ENCODE results near the gene GPR37. TPM values are rescaled to one million over a fixed set of nuclear protein-coding genes. Genes with fewer than 3 reads are reported as not detected.

GPR37 gene
- polyA plus RNA-seq, 2 of the 4 experiments (the other 2 are of a cell fraction) = 0.35 to 0.61 TPM

DNA sequence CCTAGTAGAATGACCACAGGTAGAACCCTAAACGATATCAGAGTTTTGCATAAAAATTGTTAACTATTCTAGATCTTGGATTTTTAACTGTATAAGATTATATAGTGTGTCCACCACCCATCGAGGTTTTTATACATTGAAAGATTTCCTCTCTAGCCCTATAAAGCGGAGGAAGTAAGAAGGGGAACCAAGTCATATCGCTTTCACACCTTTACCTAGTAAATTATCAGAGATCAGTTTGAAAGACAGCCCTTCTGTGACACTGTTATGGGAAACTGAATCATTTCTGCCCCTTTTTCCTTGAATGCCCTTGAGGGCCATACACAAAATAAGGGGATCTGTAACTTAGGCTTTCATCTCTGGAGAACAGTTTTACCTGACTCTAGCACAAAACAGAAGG is 8.3 kb upstream of the GPR37 start:
- DNase-seq (ENCODE audit: low read depth in 1 of 2, low spot score in 1 of 2) = no peak
- CTCF ChIA-PET = interaction anchor here (0.5 kb wide), 1 partner anchor 120 kb away, joined by 3 read pairs; no protein-coding TSS in a partner anchor
- no peak overlapping the region for H3K27ac ChIP-seq
- no peak for FAIRE-seq
- ATAC-seq = no peak
- POLR2A ChIA-PET = no interaction called here
- 38% methylated on average over 4 of the region's 4 CpGs for WGBS (ENCODE audit: missing lambda C conversion rate)
- H3K4me3 ChIP-seq = no peak overlapping the region
- H3K4me2 ChIP-seq = no peak overlapping the region
- H3K9me3 ChIP-seq = no peaks in the 10 kb centered on the region
- no peaks in the 10 kb centered on the region for H3K4me1 ChIP-seq
- no peak for TF ChIP-seq RAD21 (conservative IDR thresholded peaks at IDR 0.05 in 1 of 2, IDR thresholded peaks at IDR 0.05 in 1 of 2)
- TF ChIP-seq NPAS2 (CRISPR knock-in tag; IDR thresholded peaks at IDR 0.05; ENCODE audit: borderline replicate concordance) = no peak
- TF ChIP-seq GATA3 (IDR thresholded peaks at IDR 0.05; ENCODE audit: borderline replicate concordance) = no peak
- TF ChIP-seq, protein P1, sequence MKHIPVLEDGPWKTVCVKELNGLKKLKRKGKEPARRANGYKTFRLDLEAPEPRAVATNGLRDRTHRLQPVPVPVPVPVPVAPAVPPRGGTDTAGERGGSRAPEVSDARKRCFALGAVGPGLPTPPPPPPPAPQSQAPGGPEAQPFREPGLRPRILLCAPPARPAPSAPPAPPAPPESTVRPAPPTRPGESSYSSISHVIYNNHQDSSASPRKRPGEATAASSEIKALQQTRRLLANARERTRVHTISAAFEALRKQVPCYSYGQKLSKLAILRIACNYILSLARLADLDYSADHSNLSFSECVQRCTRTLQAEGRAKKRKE (CRISPR knock-in tag; IDR thresholded peaks at IDR 0.05; ENCODE audit: low read depth) = no peak
- no peak for TF ChIP-seq HDAC2 (IDR thresholded peaks at IDR 0.05)
- no peak for TF ChIP-seq TP53 (CRISPR knock-in tag; IDR thresholded peaks at IDR 0.05)
- TF ChIP-seq, protein P2, sequence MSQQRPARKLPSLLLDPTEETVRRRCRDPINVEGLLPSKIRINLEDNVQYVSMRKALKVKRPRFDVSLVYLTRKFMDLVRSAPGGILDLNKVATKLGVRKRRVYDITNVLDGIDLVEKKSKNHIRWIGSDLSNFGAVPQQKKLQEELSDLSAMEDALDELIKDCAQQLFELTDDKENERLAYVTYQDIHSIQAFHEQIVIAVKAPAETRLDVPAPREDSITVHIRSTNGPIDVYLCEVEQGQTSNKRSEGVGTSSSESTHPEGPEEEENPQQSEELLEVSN (IDR thresholded peaks at IDR 0.05; ENCODE audit: borderline replicate concordance, low read depth) = no peak
- TF ChIP-seq BHLHE40 (IDR thresholded peaks at IDR 0.05; ENCODE audit: low read depth, low read length) = no peak
- TF ChIP-seq HES2 (IDR thresholded peaks at IDR 0.05) = no peak
- no peak for TF ChIP-seq RARB (CRISPR knock-in tag; IDR thresholded peaks at IDR 0.05)
- no peak for TF ChIP-seq MAZ (IDR thresholded peaks at IDR 0.05; ENCODE audit: borderline replicate concordance, low read depth, low read length)
- TF ChIP-seq JUNB (IDR thresholded peaks at IDR 0.05) = no peak
- no peak for TF ChIP-seq MYC (IDR thresholded peaks at IDR 0.05; ENCODE audit: borderline replicate concordance, low read length)

DNA sequence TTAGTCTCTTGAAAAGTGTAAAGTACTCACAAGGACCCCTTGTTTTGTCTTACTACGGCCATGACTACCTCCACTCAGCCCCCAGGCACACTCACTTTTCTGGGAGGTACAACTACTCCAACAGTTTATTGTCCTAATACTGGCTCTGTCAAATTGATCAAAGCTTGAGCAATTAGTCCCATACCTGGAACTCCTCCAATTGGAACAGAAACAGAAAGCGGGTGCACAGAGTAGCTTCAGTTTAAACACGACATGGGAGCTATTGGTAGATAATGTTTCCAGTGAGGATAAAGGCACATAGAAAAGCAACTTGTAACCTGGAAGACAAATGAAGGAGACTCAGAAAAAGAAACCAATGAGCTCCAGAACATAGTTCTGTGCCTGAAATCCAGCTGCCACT is 7.7 kb upstream of the GPR37 start:
- Histone ChIP-seq H3K4me2 (no peak overlapping the region), H3K9me3 (no peaks in the 10 kb centered on the region), H3K4me3 (no peak overlapping the region), H3K27ac (no peak overlapping the region), H3K4me1 (no peaks in the 10 kb centered on the region)
- 71% methylated on average over 3 of the region's 3 CpGs for WGBS (ENCODE audit: missing lambda C conversion rate)
- TF ChIP-seq ZC3H11A (IDR thresholded peaks at IDR 0.05) (no peak), HDAC2 (IDR thresholded peaks at IDR 0.05) (no peak), REST (IDR thresholded peaks at IDR 0.05) (no peak), NR3C1 (IDR thresholded peaks at IDR 0.05) (no peak), HOXB5 (CRISPR knock-in tag; IDR thresholded peaks at IDR 0.05) (no peak), HOXB13 (CRISPR knock-in tag; IDR thresholded peaks at IDR 0.05; ENCODE audit: low read depth) (no peak), POLR2AphosphoS2 (conservative IDR thresholded peaks at IDR 0.05; ENCODE audit: low read length) (no peak), FOSB (CRISPR knock-in tag; IDR thresholded peaks at IDR 0.05) (no peak), ZNF302 (CRISPR knock-in tag; IDR thresholded peaks at IDR 0.05) (no peak), MAZ (IDR thresholded peaks at IDR 0.05; ENCODE audit: borderline replicate concordance, low read depth, low read length) (no peak), CEBPB (IDR thresholded peaks at IDR 0.05) (no peak), HES2 (IDR thresholded peaks at IDR 0.05) (no peak), HOXA7 (CRISPR knock-in tag; IDR thresholded peaks at IDR 0.05) (no peak), EP300 (IDR thresholded peaks at IDR 0.05) (no peak), MAFK (IDR thresholded peaks at IDR 0.05; ENCODE audit: partially characterized antibody) (no peak), KDM5A (IDR thresholded peaks at IDR 0.05) (no peak), SMC3 (IDR thresholded peaks at IDR 0.05) (no peak)
- TF ChIP-seq, protein P3, sequence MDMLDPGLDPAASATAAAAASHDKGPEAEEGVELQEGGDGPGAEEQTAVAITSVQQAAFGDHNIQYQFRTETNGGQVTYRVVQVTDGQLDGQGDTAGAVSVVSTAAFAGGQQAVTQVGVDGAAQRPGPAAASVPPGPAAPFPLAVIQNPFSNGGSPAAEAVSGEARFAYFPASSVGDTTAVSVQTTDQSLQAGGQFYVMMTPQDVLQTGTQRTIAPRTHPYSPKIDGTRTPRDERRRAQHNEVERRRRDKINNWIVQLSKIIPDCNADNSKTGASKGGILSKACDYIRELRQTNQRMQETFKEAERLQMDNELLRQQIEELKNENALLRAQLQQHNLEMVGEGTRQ (IDR thresholded peaks at IDR 0.05) = no peak
- TF ChIP-seq, protein P1 (CRISPR knock-in tag; IDR thresholded peaks at IDR 0.05; ENCODE audit: low read depth) = no peak
- TF ChIP-seq, protein P4, sequence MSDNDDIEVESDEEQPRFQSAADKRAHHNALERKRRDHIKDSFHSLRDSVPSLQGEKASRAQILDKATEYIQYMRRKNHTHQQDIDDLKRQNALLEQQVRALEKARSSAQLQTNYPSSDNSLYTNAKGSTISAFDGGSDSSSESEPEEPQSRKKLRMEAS (IDR thresholded peaks at IDR 0.05) = no peak
- ChIA-PET POLR2A (no interaction called here), CTCF (interaction anchor here (0.5 kb wide), 1 partner anchor 119 kb away, joined by 3 read pairs; no protein-coding TSS in a partner anchor)
- DNase-seq (ENCODE audit: low read depth in 1 of 2, low spot score in 1 of 2) (no peak), ATAC-seq (no peak), FAIRE-seq (no peak)
